Keratinocyte (primary cell): ENCODE results near the gene GRAMD2B. TPM values are rescaled to one million over a fixed set of nuclear protein-coding genes. Genes with fewer than 3 reads are reported as not detected.
A peak's percentile ranks its signal among the peaks of the same experiment; 100 is the strongest.

Experiments
- DNase-seq: peaks from one replicate; pipeline ENCODE4 v3.0.0-alpha.2; 2011; ENCODE audit warnings: low read depth, missing footprints, low spot score
- FAIRE-seq: peaks from 2 replicates; lab custom pipeline; 2011; peaks lifted over from hg19 to GRCh38; lab: Jason Lieb, UNC
- H2AFZ ChIP-seq: 2 replicates; pipeline ENCODE4 v1.6.0; 2012; ENCODE audit warnings: low read length, control low read depth, inconsistent platforms; ENCODE audit not compliant: control insufficient read depth
- H3K27ac ChIP-seq: 2 replicates; pipeline ENCODE4 v1.5.1; 2011; ENCODE audit warnings: low read length; ENCODE audit not compliant: control insufficient read depth, insufficient read depth
- H3K27me3 ChIP-seq: 3 replicates; pipeline ENCODE4 v1.6.0; 2011; ENCODE audit warnings: low read length; ENCODE audit not compliant: control insufficient read depth, insufficient read depth; ENCODE audit errors: extremely low read depth
- H3K36me3 ChIP-seq, 2 experiments: 2 replicates in 1 of 2; 3 replicates in 1 of 2; pipeline ENCODE4 v1.5.1; 2011; ENCODE audit warnings: low read length in 2 of 2, mild to moderate bottlenecking in 1 of 2; ENCODE audit not compliant: control insufficient read depth in 2 of 2, insufficient read depth in 2 of 2; ENCODE audit errors: extremely low read depth in 1 of 2
- H3K4me1 ChIP-seq: 3 replicates; pipeline ENCODE4 v1.5.1; 2011; ENCODE audit warnings: low read length; ENCODE audit not compliant: control insufficient read depth, insufficient read depth; ENCODE audit errors: extremely low read depth
- H3K4me2 ChIP-seq: 3 replicates; pipeline ENCODE4 v1.6.0; 2011; ENCODE audit warnings: low read depth, low read length; ENCODE audit not compliant: control insufficient read depth, insufficient read depth; ENCODE audit errors: extremely low read depth
- H3K4me3 ChIP-seq, 3 experiments: fragments of 200-600 bp in 1 of 3; sonication (generic) in 1 of 3; 2 replicates in 2 of 3; 3 replicates in 1 of 3; pipeline ENCODE4 v1.5.1; 2011 to 2016; ENCODE audit warnings: low read length in 3 of 3, mild to moderate bottlenecking in 3 of 3, control low read depth in 2 of 3, inconsistent platforms in 1 of 3, low read depth in 1 of 3, mixed read lengths in 1 of 3, mixed run types in 1 of 3, moderate library complexity in 1 of 3; ENCODE audit not compliant: control insufficient read depth in 2 of 3, insufficient read depth in 2 of 3; ENCODE audit errors: extremely low read depth in 1 of 3
- H3K79me2 ChIP-seq: 2 replicates; pipeline ENCODE4 v1.6.0; 2012; ENCODE audit warnings: low read length; ENCODE audit not compliant: control insufficient read depth, insufficient read depth
- H3K9ac ChIP-seq: 3 replicates; pipeline ENCODE4 v1.6.0; 2011; ENCODE audit warnings: low read length; ENCODE audit not compliant: control insufficient read depth, insufficient read depth; ENCODE audit errors: extremely low read depth
- H3K9me1 ChIP-seq: 3 replicates; pipeline ENCODE4 v1.6.0; 2011; ENCODE audit warnings: low read length; ENCODE audit not compliant: control insufficient read depth, insufficient read depth; ENCODE audit errors: extremely low read depth
- H3K9me3 ChIP-seq: 2 replicates; pipeline ENCODE4 v1.5.1; 2012; ENCODE audit warnings: low read depth, low read length; ENCODE audit not compliant: control insufficient read depth
- H4K20me1 ChIP-seq: 3 replicates; pipeline ENCODE4 v1.6.0; 2011; ENCODE audit warnings: low read length; ENCODE audit not compliant: control insufficient read depth, insufficient read depth; ENCODE audit errors: extremely low read depth
- EZH2 ChIP-seq: IDR thresholded peaks from one replicate; pipeline ENCODE4 v1.6.1; 2012; ENCODE audit warnings: inconsistent platforms, mild to moderate bottlenecking, low read length, moderate library complexity
- dilution Hi-C: fragments of 300-500 bp; cut with MboI; formaldehyde crosslinking; loops from one replicate; pipeline ENCODE4 v1.7.0; 2020; ENCODE audit warnings: low sequenced_read_pairs; ENCODE audit not compliant: extremely low pct_ligation_motif_present
- polyA plus RNA-seq, 5 experiments: library from polyadenylated mRNA; depleted of rRNA in 3 of 5; stranded (reverse) in 3 of 5; stranded (forward) in 1 of 5; unstranded in 1 of 5; fragments of >200 nt; gene quantifications; 1 replicate in 1 of 5; 2 replicates in 3 of 5; 3 replicates in 1 of 5; pipeline versions ENCODE4 v1.2.1 to v1.2.3, GENCODE V29; 2011 to 2012; ENCODE audit warnings: missing spikeins in 2 of 5, low read depth in 1 of 5, low replicate concordance in 1 of 5
- TF ChIP-seq, protein P1 (sequence below), 3 experiments: IDR thresholded peaks in 1 of 3; conservative IDR thresholded peaks in 1 of 3; optimal IDR thresholded peaks in 1 of 3; 2 replicates in 2 of 3; 3 replicates in 1 of 3; pipeline versions ENCODE3 to v1.5.1; 2011; ENCODE audit warnings: low read length in 3 of 3, mild to moderate bottlenecking in 3 of 3, moderate library complexity in 2 of 3, control low read depth in 1 of 3, inconsistent platforms in 1 of 3; ENCODE audit not compliant: insufficient read depth in 2 of 3; ENCODE audit errors: extremely low read depth in 1 of 3

Gene GRAMD2B
- polyA plus RNA-seq, 1 donor (not counting 4 experiments of a cell fraction or from before 2014, with no cell fraction given), result 45.9 TPM

- Histone ChIP-seq H3K27ac (peak overlapping the region; percentile 27), H3K79me2 (peaks cover 46% of the 10 kb centered on the region), H3K9me1 (no peaks in the 10 kb centered on the region), H3K9me3 (no peaks in the 10 kb centered on the region), H3K36me3 (peaks cover 5 to 9% of the 10 kb centered on the region in 2 experiments), H4K20me1 (no peaks in the 10 kb centered on the region), H3K4me2 (no peak overlapping the region), H2AFZ (no peak overlapping the region), H3K4me3 (no peak overlapping the region), H3K27me3 (no peaks in the 10 kb centered on the region), H3K9ac (no peak overlapping the region), H3K4me1 (peaks cover 19% of the 10 kb centered on the region)
- DNase-seq, result no peak
- dilution Hi-C loops, result no loop called here
- TF ChIP-seq, protein P1, sequence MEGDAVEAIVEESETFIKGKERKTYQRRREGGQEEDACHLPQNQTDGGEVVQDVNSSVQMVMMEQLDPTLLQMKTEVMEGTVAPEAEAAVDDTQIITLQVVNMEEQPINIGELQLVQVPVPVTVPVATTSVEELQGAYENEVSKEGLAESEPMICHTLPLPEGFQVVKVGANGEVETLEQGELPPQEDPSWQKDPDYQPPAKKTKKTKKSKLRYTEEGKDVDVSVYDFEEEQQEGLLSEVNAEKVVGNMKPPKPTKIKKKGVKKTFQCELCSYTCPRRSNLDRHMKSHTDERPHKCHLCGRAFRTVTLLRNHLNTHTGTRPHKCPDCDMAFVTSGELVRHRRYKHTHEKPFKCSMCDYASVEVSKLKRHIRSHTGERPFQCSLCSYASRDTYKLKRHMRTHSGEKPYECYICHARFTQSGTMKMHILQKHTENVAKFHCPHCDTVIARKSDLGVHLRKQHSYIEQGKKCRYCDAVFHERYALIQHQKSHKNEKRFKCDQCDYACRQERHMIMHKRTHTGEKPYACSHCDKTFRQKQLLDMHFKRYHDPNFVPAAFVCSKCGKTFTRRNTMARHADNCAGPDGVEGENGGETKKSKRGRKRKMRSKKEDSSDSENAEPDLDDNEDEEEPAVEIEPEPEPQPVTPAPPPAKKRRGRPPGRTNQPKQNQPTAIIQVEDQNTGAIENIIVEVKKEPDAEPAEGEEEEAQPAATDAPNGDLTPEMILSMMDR (optimal IDR thresholded peaks at IDR 0.05 in 1 of 3, IDR thresholded peaks at IDR 0.05 in 1 of 3, conservative IDR thresholded peaks at IDR 0.05 in 1 of 3; ENCODE audit: extremely low read depth in 1 of 3, insufficient read depth in 2 of 3, low read length in 3 of 3), result no peak
- no peak for TF ChIP-seq EZH2
- no peak for FAIRE-seq
Measured at GRCh38 chr5:126455728-126456127, 32.5 kb downstream of the GRAMD2B start.

GRCh38 chr5:126456217-126456820, 33.1 kb downstream of the GRAMD2B start:
- Histone ChIP-seq H3K9me1 (no peaks in the 10 kb centered on the region), H2AFZ (no peak overlapping the region), H3K4me1 (peaks cover 19% of the 10 kb centered on the region), H3K9ac (no peak overlapping the region), H3K4me3 (no peak overlapping the region), H3K27me3 (no peaks in the 10 kb centered on the region), H3K9me3 (no peaks in the 10 kb centered on the region), H3K79me2 (peaks cover 46% of the 10 kb centered on the region), H3K27ac (peak overlapping the region; percentile 27), H4K20me1 (no peaks in the 10 kb centered on the region), H3K36me3 (peaks cover 6 to 9% of the 10 kb centered on the region in 2 experiments), H3K4me2 (no peak overlapping the region)
- FAIRE-seq, result no peak
- no peak for DNase-seq
- dilution Hi-C loops, result no loop called here
- TF ChIP-seq EZH2, result no peak
- TF ChIP-seq, protein P1 (optimal IDR thresholded peaks at IDR 0.05 in 1 of 3, IDR thresholded peaks at IDR 0.05 in 1 of 3, conservative IDR thresholded peaks at IDR 0.05 in 1 of 3; ENCODE audit: extremely low read depth in 1 of 3, insufficient read depth in 2 of 3, low read length in 3 of 3), result no peak
